Amniotic epithelial cell (primary cell): Measurements from ENCODE around the gene TLR7.

Source experiments
- DNase-seq: peaks from one replicate; pipeline ENCODE4 v3.0.0-alpha.2; 2010; ENCODE audit warnings: low read depth

TLR7 gene

GRCh38 chrX:12930150-12930549 is 63.3 kb downstream of the TLR7 start:
- DNase-seq, result no peak

GRCh38 chrX:12932244-12932643 is 65.4 kb downstream of the TLR7 start:
- no peak for DNase-seq

GRCh38 chrX:12934850-12935249 is 68.0 kb downstream of the TLR7 start:
- no peak for DNase-seq

GRCh38 chrX:12936947-12937346 is 70.1 kb downstream of the TLR7 start:
- no peak for DNase-seq
